HepG2 (cell line): ENCODE measurements around the gene CDC42BPG. TPM values are rescaled to one million over a fixed set of nuclear protein-coding genes. Genes with fewer than 3 reads are reported as not detected.
A peak's percentile ranks its signal among the peaks of the same experiment; 100 is the strongest.

ENCODE experiments used
- DNMT1 ChIP-seq: sonication (generic); formaldehyde crosslinking; IDR thresholded peaks from 2 replicates; pipeline ENCODE4 v1.5.1; 2020; ENCODE audit warnings: mild to moderate bottlenecking, missing genetic modification reagents
- HHEX ChIP-seq: IDR thresholded peaks from 2 replicates; pipeline ENCODE4 v1.6.1; 2016; ENCODE audit warnings: control low read depth
- JDP2 ChIP-seq: sonication (generic); formaldehyde crosslinking; IDR thresholded peaks from 2 replicates; pipeline ENCODE4 v1.8.1; 2022; ENCODE audit warnings: missing genetic modification reagents, borderline replicate concordance
- PAF1 ChIP-seq: IDR thresholded peaks from 2 replicates; pipeline ENCODE4 v1.6.1; 2016; ENCODE audit warnings: missing genetic modification reagents, missing compliant biosample characterization
- RARA ChIP-seq: IDR thresholded peaks from 2 replicates; pipeline ENCODE4 v1.6.1; 2016; ENCODE audit warnings: missing genetic modification reagents, missing compliant biosample characterization
- STAG1 ChIP-seq: sonication (generic); formaldehyde crosslinking; IDR thresholded peaks from 2 replicates; pipeline ENCODE4 v1.4.0; 2020; ENCODE audit warnings: missing genetic modification reagents
- TFE3 ChIP-seq: IDR thresholded peaks from 2 replicates; pipeline ENCODE4 v1.6.1; 2016
- U2AF1 ChIP-seq: fragments of 200-400 bp; formaldehyde crosslinking; optimal IDR thresholded peaks from 2 replicates; pipeline ENCODE3; 2017; ENCODE audit warnings: mild to moderate bottlenecking, low read depth, low read length
- ZNF142 ChIP-seq: sonication (generic); formaldehyde crosslinking; IDR thresholded peaks from 2 replicates; pipeline ENCODE4 v1.4.0; 2020; ENCODE audit warnings: missing genetic modification reagents
- ZNF318 ChIP-seq: sonication (generic); formaldehyde crosslinking; IDR thresholded peaks from 2 replicates; pipeline ENCODE4 v1.4.0; 2020; ENCODE audit warnings: mild to moderate bottlenecking, missing genetic modification reagents
- ZNF552 ChIP-seq: sonication (generic); formaldehyde crosslinking; IDR thresholded peaks from 2 replicates; pipeline ENCODE4 v1.9.0; 2022; ENCODE audit warnings: missing genetic modification reagents, mild to moderate bottlenecking, borderline replicate concordance
- ZNF562 ChIP-seq: sonication (generic); formaldehyde crosslinking; IDR thresholded peaks from 2 replicates; pipeline ENCODE4 v1.8.0; 2022; ENCODE audit warnings: missing genetic modification reagents, borderline replicate concordance
- ZSCAN29 ChIP-seq: sonication (generic); formaldehyde crosslinking; conservative IDR thresholded peaks from 2 replicates; pipeline ENCODE4 v1.4.0; 2020; ENCODE audit warnings: mild to moderate bottlenecking, missing genetic modification reagents
- ZZZ3 ChIP-seq: sonication (generic); formaldehyde crosslinking; IDR thresholded peaks from 2 replicates; pipeline ENCODE4 v1.4.0; 2020; ENCODE audit warnings: missing genetic modification reagents, mild to moderate bottlenecking, borderline replicate concordance
- polyA plus RNA-seq, 8 experiments: library from polyadenylated mRNA; depleted of rRNA in 3 of 8; stranded (reverse) in 7 of 8; unstranded in 1 of 8; fragments of >200 nt; fragmentation: Illumina TruSeq in 4 of 8; extraction: Trizol in 4 of 8; gene quantifications; 2 replicates each; pipeline versions ENCODE4 v1.2.1 to v1.2.3, GENCODE V29; 2011 to 2016; ENCODE audit warnings: low read depth in 4 of 8, missing spikeins in 1 of 8, mixed read lengths in 1 of 8; ENCODE audit not compliant: insufficient read depth in 1 of 8
- total RNA-seq, 5 experiments: library from RNA; depleted of rRNA; stranded (reverse); fragments of >200 nt; fragmentation: Illumina TruSeq; extraction: Trizol; gene quantifications; 2 replicates each; pipeline ENCODE4 v1.2.3, GENCODE V29; 2016; ENCODE audit warnings: low read depth in 1 of 5

The CDC42BPG gene
- total and polyA plus RNA-seq, 2 of the 13 experiments (the other 11 are each of a cell fraction or from before 2014, with no cell fraction given), result 0.55 to 1.4 TPM

- TF ChIP-seq TFE3 (CRISPR knock-in tag) (no peak), STAG1 (CRISPR knock-in tag) (no peak), JDP2 (CRISPR knock-in tag) (no peak), U2AF1 (peak; percentile 7), ZNF552 (CRISPR knock-in tag) (no peak), HHEX (CRISPR knock-in tag) (no peak), ZNF318 (CRISPR knock-in tag) (no peak), ZSCAN29 (CRISPR knock-in tag) (no peak), RARA (CRISPR knock-in tag) (0 out of 2 replicates have a peak, but pooled peaks have one; percentile 41), DNMT1 (CRISPR knock-in tag) (no peak), ZNF562 (CRISPR knock-in tag) (no peak), PAF1 (CRISPR knock-in tag) (no peak), ZZZ3 (CRISPR knock-in tag) (no peak), ZNF142 (no peak)
These were observed 31.1 kb upstream of the CDC42BPG start (continued) for GRCh38 chr11:64875369-64876228.
